AG20443 (cell line): ENCODE data around the gene NUAK1.

Experiments
- DNase-seq: peaks from one replicate; pipeline ENCODE4 v3.0.0; 2012; ENCODE audit warnings: low spot score, mixed read lengths

The NUAK1 gene

DNA sequence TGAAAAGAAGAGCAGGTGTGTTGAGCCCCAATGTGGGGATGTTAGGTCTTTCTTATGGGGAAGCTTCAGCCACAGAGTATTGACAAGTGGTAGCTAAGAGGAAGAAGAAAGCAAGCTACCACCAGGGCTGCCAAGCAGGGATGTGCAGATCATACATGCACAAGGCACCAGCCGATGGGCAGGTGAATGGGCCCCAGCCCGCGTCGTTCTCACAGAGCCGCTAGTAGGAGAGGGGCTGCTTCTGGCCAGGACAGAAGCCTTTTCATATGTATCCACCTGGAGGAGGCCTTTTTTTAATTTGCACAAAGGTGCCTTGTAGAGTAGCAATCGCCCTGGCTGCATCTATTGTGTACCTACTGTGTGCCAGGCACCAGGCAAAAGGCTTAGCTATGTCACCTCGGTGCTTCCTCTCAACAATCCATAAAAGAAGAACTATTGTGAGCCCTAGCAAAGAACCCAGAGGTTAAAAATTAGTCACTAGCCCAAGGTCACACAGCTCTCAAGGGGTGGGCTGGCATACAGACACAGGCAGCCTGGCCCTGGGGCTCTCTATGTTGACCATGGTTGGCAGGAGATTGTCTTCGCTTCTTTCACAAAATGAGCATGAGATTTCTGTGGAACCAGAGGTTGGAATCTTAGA is 8.2 kb downstream of the NUAK1 start:
- no peak for DNase-seq

DNA sequence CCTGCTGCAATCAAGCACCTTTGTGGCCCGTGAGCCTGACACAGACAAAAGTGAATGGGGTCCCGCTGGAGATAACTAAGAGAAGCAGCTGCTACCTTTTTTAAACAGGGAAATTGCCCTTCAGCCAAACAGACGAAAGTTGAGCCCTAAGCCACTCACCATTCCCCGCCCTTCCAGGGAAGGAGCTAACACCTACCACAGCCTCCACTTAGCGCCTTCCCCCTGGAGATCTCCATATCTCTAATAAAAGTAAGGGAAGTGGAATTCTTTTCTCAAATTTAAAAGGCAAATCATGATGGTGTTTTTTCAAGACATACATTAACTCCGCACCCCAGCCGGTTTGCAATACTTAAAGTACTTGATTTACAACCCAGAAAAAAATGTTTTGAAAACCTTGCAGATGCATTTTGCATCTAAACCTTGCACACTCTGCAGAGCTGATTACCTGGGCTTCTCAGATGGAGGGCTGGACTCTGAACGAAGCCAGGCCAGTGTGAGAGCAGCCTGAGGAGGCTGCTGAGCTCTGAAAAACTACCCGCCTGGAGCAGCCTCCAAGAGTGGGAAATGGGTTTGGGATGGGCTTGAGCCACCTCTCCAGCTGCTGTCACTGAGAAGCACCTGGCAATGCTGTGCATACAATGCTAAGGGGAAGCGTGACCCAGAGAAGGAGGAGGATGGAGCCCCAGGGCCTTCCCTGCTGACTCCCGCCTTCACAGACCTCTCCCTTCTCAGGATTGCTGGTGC is 10.0 kb downstream of the NUAK1 start:
- DNase-seq: no peak

DNA sequence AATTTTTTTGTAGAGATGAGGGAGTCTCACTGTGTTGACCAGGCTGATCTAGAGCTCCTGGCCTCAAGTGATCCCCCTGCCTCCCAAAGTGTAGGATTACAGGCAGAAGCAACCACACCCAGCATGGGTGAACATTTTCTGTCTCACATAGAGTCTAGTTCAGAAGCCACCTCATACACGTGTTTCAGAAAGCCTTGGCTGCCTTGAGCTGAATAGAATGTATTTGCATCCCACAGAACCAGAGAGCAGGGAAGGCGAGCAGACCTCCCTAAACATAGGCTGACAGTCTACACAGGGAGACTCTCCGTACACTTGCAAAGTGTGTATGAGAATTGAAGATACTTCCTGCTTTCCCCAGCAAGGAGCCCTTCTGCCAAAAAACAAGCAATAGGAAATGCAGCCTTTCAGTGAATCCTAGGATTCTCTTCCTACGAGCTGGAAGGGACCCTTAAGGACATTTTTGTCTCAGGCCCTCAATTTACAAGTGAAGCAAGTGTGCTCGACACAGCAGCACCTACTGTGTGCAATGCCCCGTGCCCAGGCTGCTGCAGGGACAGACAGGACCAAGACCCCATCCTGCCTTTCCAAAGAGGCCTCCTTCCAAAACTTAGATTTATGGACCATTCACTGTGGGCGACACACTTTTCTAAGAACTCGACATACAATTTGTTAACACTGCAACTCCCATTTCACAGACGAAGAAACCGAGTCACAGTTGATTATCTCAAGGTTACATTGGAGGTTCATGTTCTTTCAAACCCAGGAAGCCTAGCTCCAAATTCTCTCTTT is 11.2 kb downstream of the NUAK1 start:
- no peak for DNase-seq

DNA sequence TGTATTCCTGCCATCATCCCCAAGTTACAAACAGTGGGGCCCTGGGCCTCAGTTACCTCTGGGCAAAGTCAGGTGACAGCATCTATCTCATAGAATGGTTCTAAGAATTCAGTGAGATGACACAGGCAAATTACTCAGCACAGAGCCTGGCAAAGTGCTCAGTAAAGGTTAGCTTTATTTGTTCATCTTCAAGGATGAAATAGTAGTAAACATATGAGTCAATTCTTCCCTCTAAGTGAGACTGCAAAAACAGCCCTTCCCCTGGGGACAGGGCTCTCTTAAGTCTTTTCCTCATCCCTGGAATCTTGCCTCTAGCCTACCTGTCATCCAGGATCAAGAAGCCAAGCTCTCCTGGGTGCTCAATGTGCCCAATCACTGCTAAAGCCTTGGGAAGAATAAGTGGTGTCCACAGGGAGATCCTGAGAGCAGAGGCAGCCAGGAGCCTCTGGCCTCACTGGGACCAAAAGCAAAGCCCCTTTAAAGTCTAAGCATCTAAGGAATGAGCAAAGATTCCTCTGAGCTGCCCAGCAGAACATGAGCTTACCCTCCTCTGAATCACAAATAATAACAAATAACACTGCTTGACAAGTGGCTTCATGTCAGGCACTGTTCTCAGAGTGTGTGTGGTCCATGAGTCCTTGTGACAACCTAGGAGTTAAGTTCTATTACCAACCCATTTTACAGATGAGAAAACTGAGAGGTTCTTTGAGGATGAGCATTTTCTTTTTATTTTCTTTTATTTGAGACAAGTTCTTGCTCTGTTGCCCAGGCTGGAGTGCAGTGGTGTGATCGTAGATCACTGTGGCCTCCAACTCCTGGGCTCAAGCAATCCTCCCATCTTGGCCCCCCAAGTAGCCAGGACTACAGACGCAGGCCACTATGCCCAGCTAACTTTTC is 12.1 kb downstream of the NUAK1 start:
- DNase-seq: no peak

DNA sequence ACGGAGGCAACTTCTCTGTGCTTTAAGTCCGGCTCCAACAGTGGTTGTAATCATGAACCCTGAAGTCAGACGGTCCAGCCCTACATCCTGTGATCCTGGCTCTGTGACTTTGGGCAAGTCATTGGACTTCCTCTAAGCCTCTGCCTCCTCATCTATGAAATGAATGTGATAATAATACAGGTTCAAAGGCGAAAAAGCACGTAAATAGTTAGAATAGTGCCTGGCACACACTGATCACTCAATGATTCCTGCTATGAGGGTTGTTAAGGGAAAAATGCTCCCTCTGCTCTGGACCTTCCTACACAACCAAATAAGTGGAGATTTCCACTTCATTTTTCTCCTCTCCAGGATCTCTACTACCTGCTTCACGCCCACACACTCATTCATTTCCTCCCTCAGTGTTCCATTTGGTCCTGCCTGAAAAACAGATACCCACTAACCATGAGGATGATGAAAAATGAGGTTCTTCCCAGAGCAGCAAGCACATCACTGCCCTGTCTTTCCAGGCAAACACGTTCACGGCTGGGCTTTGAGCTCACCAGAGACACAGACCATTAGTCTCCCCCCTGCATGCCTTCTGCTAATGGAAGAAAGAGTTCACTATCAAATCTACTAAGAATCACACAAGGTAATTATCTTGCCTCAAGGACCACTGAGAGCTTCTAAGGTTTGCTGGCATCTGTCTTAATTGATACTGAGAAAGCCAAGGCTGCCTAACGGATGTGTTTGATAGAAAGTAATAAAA is 13.2 kb downstream of the NUAK1 start:
- no peak for DNase-seq

DNA sequence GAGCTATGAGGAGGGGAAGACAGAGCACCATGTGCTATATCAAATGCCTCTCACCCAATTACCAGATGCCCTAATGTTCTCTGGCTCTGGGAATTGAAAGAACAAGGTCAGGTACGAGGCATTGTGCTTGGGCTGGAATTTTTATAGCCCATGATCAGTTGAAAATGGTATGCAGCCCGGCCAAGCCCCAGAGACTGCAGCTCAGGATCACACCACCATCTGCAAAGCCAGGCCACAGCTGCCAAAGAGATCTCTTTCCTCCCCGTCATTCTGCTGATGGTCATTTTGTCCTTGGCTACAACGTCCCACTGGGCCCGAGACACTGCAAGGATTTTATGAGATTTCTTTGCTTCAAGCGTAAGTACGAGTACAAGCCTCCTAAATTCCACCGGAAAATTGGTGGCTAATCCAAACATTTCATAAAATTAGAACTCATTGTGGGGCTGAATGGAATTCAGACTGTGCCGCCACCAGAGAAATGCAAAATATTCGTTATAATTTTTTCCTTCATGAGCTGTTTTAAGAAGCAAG is 15.1 kb downstream of the NUAK1 start:
- peak; percentile 70 for DNase-seq

DNA sequence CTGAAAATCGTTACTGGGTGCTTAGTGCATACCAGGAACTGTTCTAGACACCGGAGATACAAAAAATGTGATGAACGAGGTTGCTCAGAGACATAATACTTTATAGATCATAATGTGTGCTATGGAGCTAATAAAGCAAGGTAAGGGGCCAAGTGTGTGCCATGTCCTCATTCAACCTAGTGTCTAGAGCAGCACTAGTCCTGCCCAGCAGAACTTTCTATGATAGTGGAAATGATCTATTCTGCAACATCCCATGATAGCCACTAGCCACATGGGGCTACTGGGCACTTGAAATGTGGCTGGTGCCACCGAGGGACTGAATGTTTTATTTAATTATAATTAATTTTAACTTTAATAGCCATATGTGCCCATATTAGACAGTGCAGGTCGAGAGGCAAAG is 15.6 kb downstream of the NUAK1 start:
- DNase-seq: no peak

DNA sequence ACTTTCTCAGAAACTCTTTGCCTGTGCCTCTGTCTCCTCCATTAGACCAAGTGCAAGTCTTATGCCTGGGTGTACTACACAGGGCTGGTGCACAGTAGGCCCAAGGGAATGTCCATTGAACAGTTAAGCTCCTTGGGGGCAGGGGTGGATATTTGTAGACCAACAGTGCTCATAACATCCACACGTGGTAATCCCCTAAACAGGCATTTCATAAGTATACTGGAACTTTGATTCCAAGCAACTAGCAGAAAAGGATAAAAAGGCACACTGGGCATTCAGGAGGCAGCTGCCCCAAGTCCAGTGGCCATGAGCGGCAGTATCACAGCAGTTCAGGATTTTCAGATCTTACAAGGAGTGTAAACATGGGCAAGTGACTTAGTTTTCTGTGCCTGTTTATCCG is 16.8 kb downstream of the NUAK1 start:
- DNase-seq: no peak

DNA sequence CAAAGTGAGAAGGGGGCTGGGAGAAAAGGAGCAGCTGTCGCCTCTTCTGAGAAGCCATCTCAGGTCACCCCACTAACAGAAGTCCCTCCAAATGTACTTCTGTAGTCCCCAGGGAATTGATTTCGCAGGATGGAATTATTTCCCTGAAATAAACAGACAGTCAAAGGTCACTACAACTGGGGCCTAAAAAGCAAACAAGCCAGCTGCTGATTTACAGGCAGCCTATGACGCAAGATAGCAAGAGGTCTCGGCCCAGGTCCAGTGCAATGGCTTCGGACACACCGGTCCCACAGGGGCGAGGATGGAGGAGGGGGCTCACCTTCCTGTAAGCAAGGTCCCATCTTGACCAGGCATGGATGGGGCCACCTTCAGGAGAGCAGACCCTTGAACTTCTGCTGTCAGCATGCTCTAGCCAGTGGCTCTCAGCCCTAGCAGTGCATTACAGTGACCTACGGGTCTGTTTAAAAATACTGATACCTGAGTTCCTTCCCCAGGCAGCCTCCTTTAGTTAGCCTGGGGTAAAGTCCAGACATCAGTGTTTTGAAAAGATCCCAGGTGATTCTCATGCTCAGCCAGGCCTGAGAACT is 18.1 kb downstream of the NUAK1 start:
- DNase-seq: no peak

DNA sequence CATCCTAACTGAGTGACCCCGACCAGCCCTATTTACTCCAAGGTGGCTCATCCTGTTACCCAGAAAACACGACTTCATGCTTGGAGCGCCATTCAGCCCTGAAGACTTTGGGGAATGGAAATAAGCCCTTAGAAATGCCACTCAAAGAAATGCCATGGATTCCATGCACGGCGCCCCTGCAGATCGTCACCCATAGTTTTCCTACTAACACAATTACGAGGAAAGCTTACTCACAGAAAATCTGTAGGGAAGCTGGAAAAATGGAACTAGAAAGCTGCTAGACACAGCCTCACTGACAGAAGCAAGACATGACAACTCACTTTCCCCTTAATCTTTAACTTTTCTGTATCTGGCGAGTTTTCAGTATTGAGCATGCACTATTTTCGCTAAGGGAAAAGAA is 19.5 kb downstream of the NUAK1 start:
- DNase-seq: no peak

DNA sequence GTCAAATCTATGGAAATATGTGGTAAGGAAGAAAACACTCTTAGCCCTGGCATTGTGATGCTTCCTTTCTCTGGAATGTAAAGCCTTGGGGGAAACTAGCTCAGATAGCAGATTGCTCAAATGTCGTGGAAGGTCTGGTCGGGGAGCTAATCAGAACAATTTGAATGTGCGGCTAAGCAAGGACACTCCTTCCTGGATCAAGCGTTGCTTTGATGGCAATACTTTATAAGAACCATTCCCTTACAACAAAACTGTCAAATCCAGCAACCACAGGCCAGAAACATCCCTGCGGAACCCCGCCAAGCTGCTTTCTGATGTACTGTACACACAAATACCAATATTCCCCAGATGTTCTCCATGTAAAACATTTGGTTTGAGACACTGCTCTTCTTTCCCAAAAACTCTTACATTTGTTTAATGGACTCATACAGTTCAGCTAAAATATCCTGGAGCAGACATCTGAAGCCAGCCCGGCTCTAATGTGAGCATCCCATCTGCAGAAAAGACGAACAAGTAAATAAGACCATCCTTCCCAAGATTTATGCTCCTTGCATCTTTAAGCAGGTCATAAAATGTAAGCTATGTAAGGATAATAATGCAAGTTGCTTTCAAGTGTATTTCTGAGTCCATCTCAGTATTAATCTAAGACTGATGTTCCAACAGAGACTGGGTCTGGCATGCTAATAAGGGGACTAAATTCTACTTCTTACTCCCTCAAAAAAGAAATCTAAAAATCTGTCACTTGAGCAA is 20.2 kb downstream of the NUAK1 start:
- DNase-seq: no peak

DNA sequence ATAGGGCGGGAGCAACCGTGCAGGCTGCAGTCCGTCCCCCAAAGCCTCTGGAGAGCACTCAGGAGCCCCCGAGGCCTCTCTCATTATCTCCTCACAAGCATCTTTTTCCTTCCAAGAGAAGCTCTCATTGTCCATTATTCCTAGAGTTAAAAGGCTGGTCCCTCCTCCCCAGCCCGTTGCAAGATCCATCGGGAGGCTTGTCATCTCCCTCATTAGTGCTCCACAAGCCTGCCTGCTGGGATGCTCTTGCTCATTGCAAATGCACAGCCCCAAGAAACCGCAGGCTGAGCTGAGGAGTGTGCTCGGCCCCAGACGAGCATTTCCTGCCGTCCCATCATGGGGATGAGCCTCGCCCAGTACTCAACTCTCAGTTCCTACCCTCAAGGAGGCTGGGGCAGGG is 23.3 kb downstream of the NUAK1 start:
- DNase-seq: no peak

DNA sequence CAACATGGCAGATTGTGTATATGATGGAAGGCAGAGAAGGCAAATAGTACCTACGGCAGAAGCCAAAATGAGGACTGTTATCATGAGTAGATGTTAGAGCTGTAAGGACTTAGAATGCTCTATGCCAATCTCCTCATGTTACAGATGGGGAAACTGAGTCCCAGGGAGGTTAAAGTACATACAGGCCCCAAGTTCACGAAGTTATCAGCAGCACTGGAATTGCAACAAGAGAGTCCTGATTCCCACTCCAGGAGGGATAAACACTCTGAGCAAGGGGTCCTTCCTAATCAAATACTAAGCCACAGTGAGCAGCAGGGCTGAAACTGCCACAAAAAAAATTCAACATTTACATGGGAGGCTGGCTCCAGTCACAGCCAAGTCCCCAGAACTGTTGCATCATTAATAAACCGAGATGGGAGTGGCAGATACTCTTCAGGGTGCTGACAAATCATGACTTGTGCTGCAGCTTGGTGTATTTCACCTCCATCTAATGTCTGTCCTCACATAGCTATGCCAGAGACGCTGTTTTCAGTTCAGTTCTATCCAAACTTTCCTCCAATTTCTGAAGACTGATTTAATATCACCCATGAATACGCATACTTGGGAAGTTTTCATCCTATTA is 24.2 kb downstream of the NUAK1 start:
- no peak for DNase-seq

DNA sequence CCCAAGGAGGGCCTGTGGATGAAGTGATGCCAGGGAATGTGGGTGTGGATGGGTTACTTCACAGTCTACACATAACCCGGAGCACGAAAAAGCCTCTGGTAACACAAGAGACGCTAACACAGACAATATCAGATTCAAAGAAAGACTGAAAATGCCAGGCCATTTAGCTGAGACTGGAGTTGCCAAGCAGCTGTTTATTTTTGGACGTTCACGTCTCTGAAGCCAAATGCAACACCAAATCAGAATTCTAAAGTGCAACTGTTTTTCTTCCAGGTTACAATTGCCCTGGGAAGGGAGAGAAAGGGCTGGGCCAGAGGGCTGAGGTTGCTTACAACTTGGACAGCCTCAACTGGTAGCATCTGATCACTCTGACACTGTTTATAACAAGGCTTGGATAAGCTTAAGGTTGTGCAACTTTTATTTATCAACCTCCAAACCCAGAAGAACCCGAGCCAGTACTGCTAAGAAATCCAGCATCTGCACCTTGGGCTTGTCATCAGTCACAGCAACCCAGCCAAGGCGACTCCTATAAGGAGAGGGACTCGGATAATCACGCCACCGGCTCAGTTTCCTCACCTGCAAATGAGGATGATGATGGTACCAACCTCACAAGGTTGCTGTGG is 24.8 kb downstream of the NUAK1 start:
- DNase-seq: no peak

DNA sequence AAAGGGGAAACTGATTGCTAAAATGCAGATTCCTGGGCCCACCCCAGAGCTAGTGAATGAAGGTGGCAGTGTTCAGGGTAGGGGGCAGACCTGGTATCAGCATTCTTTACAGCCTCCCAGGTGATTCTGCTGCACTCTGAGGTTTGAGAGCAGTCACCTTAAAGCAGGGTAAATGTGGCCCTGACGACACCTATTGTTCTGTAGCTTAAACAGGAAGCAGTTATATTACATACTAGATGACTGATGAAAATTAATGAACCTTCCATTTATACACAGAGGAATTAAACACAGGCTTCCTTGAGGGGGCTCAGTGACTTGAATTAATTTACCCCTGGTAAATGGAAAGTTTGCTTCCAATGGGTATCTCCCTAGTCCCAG is 25.3 kb downstream of the NUAK1 start:
- no peak for DNase-seq

DNA sequence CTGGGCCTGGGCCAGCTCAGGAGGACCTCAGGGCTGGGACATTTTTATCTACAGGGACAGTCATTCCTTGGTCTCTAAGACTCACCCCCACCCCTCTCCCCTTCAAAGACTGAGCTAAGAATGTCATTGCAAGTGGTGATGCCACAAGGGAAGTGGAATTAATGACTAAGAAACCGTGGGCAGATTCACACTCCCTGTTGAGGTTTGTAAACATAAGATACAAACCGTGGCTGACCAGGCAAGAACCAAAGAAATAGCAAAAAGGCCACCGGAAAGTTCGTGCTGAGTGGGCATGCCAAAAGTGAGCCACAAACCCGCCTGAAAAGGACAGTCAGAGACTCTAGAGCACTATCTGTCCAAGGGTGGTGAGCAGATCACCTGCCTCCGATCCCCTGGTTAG is 25.7 kb downstream of the NUAK1 start:
- DNase-seq: peak; percentile 62

DNA sequence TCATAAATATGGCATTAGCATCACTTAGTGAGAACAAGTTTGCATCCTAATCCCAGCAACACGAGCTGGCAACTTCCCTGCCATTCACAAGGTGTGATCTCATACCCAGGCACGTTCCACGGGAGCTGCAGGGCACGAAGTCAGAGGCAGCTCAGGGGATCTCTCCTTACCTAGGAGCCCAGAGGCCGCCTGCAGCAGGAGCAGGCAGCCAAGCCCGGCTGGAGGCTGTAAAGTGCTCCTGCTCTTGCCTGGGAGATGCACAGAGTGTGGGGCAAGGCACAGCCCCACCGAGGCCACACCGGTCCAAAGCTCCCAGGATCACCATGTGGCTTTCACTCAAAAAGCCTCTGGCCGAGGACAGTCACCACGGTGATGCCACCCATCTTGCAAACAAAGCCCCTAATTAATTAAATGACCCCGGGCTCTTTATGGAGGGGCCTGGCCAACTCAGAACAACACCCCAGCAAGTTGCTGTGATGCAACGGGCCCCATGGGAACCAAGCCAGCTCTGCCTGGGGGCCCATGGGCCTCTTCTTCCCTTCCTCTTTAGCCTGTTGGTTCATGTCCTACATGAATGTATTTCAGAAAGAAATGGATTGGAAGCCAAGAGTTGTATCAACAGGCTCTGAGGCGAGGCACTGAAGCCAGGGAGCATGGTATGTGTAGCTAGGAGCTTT is 26.5 kb downstream of the NUAK1 start:
- no peak for DNase-seq

DNA sequence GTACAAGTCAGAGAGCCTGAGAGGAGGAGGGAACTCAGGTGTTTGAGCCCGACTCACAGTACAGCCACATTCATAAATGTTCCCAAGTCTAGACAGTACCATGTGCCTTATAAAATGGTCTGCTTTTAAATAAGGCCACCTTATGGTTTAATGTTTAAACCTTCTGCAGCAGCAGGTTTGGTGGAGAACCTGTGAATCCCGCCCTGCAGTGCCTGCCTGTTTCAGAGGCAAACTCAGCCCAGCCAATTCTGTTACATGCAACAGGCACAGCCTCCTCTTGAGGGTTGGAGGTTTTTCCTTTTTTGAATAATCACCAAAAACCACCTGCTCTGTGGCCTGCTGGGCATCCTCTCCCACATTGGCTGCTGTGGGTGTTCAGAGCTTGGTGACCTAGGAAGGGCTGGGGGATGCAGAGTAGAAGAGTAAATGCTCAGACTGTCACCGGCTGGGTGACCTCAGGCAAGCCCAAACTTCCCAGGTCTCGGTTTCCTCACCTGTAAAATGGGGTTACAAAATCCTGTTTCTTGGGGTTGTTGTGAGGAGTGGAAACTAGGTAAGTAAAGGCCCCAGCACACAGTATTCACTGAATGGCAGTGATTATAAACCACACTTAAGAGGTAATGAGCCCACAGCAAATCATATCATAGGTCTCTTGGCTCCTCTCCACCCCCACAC is 28.0 kb downstream of the NUAK1 start:
- DNase-seq: no peak
